ENCODE measurements around the gene LRMDA.

The LRMDA gene

DNA sequence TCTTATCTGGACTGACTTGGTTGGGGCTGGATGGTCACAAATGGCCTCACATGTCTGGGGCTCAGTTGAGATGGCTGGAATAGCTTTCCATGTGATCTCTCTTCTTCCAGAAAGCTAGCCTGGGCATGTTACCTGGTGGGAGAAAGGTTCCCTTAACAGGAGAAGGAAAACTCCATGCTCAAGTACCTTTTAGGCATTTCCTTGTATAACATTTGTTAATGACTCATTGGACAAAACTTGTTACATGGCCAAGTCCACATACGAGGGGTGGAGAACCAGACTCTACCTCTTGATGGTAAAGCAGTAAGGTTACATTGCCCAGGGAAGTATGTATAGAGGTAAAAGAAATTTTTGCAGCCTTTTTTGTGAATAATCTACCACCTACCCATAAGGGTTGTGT lies 826.4 kb downstream of the LRMDA start:
- DNase-seq, result no peak

DNA sequence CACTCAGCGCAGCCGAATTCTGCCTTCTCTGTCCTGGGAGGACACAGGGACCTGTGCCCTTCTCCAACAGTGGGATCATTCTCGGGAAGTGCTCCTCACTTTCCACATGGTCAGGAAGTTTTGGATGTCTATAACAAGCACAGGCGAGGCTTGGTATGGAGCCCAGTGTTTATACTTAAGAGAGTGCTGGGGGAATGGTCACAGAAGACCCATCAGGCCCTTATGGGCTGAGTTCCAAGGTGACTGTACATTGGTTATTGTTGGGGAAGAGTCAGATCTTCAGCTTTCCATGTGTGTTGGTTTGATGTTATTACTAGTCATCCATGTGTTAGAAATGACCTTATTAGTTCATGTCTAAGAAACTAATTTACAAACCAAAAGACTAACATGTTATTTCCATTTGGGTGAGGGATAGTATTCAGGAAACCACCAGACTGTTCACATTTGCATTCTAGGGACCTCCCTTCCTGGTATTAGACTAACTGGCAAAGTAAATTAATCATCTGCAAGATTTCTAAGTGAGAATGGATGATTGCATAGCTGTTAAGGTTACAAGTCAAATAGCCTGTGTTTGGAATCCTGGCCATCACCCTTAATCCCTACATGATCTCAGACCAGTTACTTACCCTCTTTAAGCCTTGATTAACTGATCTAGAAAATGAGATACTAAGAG lies 834.2 kb downstream of the LRMDA start:
- no peak for DNase-seq

DNA sequence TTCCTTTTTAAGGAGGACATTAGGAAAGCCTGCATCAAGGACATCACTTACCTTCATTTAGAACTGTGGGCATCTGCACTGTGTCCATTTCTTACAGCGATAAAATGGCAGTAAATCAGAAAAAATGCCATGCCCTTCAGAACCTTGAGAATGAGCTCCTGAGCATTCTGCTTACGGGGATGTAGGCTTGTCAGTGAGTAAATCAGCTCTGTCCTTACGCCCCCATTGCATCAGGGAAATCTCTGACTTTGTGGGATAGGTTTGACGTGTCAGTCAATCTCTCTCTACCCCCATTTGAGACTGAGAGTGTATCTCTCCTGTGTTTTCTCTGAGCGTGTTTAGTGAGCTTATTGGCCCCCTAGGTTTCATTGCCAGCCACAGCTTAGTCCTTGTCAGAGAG lies 837.1 kb downstream of the LRMDA start:
- DNase-seq, result no peak

DNA sequence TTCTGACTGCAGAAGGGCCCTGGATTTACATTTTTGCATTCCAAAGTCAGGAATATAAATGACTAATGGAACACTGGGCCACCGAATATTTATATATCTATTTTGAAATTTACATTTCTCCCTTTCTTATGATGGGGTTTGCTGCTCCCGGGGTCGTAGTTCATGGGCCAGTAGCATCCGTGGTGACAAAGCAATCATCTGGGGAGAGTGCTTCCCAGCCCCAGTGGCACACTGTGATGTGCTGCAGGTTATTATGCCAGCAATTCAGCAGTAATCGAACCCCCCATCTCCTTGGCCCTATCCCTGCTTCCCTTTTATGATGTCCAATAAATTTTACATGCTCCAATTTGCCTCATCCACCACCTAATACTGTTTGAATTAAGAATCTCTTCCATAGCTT lies 837.5 kb downstream of the LRMDA start:
- no peak for DNase-seq

DNA sequence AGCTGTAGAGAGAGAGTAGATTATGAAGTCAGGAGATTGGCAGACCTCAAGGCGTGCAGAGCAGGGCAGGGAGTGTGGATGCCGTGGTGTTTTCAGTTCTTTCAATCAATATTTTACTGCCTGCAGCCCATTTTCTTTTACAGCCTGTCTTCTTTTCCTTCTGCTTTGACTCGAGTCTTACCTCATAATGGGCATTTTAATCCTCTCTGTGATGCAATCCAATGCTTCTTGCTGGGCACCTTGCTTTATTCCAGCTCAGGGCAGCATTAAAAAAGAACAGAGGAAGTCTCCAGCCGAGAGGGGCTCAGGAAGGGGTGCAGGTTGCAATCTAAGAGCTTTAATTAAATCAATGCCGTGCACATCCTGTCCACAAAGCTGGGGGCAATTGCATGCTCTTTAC lies 839.0 kb downstream of the LRMDA start:
- no peak for DNase-seq

DNA sequence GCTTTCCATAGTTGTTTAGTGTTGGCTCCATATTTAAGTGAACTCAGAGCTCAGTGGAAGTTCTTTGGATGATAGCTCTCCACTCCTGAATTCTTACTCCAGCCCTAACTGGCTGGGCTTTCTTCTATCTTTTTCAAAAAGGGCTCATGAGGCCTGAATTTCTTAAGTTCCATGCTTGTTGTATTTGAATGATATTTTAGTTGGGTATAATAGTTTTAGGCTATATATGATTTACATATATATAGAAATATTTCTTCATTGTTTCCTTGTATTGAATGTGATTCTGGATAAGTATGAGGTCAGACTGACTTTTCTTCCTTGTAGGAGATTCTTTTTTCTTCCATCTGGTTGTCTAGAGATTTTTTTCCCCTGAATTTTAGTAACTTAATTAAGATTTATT lies 843.5 kb downstream of the LRMDA start:
- DNase-seq, result no peak

DNA sequence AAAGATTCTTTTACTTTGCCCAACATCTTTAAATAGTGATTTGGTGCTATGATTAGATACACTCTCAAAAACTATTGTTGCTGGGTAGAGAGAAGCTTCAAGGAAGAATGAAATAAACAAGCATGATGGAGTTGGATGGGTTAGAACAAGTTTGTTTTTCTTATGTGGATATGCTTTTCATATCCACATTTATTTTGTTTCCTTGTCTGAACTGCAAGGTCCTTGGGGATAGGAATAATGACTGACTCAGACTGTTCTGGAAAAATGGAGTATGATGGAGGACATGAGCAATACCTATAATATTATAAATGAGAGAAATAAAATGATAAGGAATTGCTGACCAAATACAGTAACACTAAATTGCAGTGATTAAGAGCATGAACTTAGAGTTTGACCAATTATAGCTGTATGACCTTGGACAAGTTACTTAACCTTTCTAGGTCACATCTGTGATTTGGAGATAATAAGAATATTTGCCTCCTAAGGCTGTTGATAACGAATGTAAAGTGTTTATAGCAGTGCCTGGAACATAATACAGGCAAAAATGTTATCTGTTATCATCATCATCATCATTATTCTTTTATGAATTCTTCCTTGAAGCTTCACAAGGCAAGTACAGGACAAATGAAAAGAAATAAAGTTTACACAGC lies 847.5 kb downstream of the LRMDA start:
- no peak for DNase-seq

DNA sequence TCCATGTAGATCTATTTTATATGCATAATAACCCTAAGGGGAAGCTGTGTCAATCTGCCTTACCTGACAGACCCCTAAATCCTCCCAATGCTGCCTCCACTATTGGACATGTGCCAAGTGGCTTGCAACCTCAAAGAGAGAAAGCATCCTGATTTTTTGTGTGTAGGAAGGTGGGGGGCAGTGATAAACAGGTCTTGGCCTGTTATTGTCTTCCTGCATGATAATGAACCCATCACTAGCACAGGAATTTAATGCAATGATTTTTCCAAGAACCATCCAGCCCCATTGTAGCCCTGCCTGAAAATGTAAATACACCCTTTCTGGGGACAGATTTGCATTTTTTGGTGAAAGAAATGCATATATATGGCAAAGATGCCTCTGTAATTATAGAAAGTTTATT lies 850.2 kb downstream of the LRMDA start:
- no peak for DNase-seq

DNA sequence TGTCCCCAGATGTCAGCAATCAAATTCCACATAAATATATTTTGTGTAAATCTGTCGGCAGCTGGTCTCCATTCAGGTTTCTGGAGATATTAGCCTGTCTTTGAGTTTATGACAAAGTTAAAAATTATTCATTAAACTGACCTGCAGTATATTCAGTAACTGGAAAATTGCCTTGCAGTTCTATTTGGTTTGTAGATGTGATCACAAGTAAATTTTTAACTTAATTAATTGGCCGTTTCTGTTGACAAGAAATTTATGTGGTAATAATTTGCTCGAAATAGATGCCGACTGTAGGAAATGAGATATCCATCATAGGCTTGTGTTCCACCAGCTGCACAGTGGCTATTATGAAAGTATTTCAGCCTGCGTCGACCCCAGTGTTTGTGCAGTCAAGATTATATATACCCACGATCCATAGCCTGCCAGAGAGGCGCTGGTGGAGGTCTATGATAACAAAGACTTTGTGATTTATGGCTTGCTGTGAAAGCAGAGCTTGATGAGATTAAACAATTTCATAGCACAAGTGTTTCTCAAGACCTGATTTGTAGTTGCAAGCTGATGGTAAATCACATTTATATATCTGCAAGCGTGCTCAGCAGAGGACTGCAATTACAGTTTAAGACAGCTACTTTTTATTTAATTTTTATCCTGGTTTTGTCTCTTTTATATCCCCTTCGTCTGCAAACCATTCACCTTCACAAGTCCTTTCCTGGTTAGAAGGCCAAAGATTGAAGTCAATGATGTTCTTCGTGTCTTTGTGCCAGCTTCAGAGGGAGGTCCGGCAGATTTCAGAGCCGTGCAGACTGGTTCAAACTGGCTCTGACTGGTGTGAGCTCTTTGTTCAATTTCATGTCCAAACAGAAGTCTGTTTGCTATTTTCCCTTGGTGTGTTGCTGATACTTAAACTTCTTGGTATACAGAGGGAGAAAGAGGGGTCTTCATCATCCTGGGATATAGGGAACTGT lies 850.9 kb downstream of the LRMDA start:
- DNase-seq, result peak; percentile 90

DNA sequence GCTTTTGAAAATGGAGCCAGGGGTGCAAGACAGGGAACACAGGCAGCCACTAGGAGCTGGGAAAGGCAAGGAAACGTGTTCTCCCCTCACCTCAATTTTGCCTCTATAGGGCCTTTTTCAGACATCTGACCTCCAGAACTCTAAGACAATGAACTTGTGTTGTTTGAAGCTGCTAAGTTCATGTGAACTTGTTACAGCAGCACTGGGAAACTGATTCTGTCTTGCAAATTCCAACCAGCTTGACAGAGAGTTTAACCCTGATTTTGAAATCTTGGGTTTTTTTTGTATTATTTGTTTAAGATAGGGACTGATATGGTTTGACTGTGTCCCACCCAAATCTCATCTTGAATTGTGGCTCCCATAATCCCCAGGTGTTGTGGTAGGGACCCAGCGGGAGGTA lies 852.9 kb downstream of the LRMDA start:
- DNase-seq, result no peak

DNA sequence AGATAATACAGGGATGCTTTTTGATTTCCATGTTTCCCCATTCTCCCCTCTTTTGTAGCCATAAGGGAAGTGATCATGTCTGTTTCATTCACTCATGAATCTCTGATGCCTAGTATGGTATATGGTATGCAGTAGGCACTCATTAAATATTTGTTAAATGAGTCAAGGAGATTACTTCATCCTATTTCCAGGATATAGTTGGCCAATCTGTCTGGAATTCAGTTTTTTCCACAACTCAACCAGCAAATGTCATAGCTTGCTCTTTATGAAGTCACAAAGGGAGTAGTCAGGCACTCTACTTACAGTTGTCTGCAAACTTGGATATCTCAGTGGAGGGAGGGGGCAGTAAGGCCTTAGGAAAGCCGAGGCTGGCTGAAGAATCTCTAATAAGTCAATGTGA lies 853.6 kb downstream of the LRMDA start:
- no peak for DNase-seq

DNA sequence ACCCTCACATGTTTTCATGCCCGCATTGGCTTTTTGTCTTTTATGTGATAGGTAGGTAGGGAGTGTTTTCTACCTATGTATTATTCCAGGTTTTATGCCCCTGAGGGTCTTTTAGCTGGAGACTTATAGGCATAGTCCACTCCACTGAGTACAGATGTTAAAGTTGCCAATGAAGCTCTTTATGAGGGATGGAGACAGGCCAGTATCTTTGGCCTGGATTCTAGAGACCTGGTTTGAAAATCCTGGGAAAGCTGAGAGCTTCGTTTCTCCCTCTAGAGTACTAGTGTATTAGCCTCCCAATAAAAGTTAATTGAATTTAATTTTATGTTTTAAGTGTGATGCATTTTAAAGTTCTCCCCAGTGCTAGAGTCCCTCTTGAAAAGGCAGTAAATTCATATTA lies 854.1 kb downstream of the LRMDA start:
- no peak for DNase-seq

DNA sequence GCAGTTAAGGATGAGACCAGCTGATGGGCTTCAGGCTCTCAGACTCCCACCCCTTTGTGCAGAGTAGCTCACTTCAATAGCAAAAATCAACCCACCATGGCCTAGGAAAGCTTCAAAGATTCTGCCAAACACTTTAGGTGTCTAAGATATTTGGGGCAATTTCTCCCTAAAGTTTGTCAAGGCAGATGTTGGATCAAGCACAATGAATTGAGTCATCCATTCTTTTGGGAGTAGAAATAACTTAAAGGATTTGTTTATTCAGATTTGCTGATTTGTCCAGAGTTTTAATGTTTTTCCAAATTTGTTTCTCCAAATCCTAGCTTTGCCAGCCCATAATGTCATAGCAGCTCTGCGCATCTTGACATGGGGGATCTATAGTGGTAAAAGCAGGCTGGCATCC lies 855.1 kb downstream of the LRMDA start:
- DNase-seq, result no peak

DNA sequence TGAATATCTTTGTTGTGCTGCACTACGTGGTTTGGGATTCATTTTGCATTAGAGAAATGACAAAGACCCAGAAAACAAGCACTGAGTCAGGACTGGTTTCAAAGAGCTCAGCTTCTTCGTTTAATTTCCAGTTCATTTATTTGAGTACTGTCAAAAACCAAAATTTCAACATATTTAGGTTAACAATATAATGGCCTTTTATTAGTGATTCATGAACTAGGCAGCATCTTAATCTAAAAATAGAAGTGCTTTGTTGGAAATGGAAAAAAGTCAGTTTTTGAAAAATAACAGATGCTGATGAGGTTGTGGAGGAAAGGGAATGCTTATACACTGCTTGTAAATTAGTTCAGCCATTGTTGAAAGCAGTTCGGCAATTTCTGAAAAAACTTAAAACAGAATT lies 856.4 kb downstream of the LRMDA start:
- DNase-seq, result no peak

DNA sequence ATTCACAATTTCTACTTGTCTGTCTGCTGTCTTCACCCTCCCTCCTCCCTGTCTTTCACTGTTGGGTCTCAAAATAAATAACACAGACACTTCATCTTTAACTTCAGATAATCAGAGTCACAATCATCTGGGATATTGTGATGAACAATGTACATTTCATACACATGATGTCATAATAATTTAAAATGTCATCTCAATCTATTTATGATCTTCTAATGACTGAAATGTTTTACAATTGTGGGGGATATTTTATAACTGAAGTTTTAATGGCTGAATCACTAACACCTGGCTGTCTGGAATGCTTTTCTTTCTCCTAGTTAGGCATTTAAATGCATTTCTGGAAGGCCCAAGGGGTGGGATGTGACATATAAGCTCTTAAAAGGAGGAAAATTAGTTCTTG lies 859.8 kb downstream of the LRMDA start:
- DNase-seq, result no peak

DNA sequence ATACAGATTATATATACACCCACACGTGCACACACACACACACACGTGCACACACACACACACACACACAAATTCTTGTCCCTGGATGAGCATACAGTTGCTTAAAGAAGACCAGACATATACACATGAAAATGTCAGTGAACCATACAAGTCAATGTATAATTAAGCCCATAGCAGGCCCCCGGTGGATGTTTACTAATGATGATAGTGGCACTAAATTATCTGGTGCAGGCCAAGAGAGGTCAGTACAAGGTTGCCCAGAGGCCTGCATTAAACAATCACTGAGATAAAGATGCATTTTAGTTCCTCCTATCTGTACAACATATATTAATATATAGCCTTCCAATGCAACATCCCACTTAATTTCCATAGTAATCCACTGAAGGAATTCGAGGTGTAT lies 860.5 kb downstream of the LRMDA start:
- no peak for DNase-seq

DNA sequence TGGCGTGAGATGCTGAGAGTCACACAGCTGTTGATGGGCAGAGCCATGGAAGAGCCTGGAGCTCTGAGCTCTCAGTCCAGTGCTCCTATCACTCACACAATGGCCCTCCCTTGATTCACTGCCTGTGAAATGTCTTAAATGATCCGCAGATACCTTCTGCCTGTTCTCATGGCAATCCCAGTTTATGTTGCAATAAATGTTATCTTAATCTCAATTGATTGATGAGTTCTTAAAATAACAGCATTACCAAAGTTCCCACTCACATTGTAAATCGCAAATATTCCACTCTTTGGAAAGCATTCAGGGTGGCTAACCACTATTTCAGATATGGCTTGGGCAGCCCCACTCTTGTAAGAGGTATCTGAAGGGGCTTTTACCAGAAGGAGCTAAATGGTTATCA lies 865.5 kb downstream of the LRMDA start:
- DNase-seq, result no peak

DNA sequence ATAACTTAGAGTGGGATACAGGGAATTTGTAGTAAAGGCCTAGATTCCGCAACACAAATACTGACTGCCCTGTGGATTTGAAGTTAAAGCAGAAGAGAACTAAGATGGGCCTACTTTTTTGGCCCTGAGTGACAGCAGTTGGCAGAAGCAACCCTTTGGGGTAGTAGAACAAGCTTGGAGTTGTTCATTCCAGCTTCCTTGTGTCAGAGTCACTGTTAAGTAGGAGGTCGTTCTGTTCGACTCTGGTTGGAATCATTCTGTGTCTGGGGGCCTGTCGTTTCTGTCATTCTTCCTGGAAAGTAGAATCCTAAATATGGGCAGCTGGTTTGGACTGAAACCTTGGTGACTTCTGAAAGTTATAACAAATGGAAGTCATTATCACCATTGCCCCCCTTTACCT lies 865.9 kb downstream of the LRMDA start:
- no peak for DNase-seq

DNA sequence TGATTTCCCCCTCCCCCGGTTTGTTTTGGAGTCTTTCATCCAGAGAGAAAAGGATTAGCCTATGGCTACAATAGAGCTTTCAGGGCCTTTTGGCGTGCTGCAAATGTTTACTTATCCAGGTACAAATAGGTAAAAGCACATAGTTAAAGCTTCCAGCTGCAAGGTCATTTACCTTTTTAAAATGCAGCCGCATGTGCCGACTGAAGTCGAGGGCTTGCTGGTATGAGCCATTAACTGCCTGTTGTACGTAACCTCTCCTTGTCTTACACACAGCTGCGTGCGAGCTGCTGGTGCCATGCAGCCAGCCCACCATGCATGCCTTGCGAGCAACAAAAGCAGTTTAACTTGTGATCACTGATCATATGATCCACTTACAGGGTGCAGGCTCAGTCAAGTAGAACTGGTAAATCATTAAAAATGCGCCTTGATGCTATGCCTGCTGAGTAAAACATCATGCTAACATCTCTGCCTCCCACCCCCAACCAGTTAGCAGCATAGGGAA lies 866.4 kb downstream of the LRMDA start:
- DNase-seq, result no peak

DNA sequence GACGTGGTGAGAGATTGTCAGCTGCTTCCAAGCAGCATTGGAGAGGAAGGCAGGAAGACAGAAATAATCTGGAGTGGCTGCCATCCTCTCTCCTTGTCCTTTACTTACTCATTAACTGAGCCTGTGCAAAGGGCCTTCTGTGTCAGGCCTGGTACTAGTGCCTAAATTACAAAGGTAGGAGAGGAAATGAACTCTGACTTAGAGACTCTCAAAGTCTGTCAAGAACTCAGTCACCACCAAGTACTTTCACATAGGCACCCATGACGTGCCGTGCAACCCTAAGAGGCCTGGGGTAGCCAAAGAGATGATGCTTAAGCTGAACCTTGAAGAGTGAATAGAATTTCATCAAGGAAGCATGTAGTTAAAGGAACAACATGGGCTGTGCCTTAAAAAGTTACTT lies 866.9 kb downstream of the LRMDA start:
- DNase-seq, result no peak

DNA sequence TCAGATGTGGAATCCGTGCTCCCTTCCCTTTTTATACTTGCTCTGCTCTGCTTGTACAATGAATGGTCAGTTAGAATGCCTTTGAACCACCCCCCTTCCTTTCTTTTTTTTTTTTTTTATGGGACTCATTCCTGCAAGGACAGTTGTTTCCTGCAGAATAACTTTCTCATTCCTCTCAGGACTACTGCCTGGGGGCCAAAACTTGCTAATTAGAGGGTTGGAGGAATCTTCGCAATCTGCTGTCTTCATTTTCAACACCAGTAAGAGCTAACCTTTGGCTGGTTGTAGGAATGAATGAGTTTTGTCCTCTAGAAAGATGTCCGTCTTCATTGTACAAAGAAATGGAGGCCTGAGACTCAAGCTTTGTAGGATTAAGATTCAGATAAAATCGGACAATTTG lies 868.1 kb downstream of the LRMDA start:
- DNase-seq, result no peak

DNA sequence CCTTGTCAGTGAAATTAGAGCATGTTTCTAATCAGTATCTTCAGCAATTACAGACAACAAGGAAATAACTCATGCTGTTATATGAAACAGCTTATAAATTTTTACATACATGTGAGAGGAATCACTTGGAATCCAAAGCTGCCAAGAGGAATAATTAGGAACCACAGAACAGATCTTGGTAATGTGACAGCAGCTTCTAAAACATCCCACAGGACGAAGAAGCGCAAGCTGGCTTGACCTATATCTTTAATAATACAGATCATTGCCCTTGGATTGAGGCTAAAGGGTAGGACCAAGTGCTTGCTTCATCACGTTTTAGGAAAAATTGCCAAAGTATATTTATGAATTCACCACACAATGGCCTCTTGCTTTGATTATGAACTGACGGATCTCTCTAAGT lies 869.8 kb downstream of the LRMDA start:
- DNase-seq, result no peak

DNA sequence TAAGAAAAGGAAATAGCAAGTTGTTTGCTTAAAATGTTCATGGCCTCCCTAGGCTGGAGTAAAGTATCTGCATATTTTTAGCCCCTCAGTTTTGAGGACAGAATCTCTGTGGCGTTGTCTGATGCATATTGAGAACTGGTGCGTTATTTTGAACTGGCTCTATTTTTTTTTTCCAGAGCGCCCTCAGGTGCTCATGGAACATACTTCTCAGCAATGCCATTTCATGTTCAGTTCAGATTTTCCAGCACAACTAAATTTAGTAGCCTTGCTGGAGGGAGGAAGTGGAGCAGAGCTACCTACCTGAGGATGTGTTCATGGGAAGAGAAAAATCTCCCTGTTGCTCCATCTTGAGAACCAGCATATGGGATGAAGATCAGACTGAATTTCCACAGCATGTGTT lies 870.5 kb downstream of the LRMDA start:
- no peak for DNase-seq

DNA sequence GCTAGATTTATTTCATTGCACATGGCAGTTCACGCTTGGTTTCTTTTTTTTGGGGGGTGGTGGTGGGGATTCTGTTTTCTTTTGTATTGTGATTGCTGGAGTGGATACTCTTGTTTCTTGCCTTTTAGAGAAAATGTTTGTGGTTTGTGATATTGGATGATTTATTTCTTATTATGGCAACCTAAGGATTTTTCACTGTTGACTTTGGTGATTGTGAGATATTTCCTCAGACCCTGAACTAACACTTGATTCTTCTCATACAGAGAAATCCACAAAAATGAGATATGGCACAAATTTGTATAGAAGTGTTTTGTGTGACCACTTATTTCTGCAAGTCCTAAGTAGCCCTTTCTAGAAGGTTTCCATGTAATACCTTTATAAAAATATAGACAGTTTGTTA lies 871.1 kb downstream of the LRMDA start:
- no peak for DNase-seq

Data from hematopoietic multipotent progenitor cell treated with erythropoietin and hydrocortisone succinate and interleukin-3 and kit ligand, for 4 days (in vitro differentiated cells).